PC-3 (cell line): ENCODE results near the gene NTM. TPM values are rescaled to one million over a fixed set of nuclear protein-coding genes. Genes with fewer than 3 reads are reported as not detected.

Experiments used
- ATAC-seq: fragments of 200-7000 bp; cut with Tn5 transposase; 2 replicates; pipeline ENCODE4 v1.9.1; 2020; ENCODE audit warnings: mild to moderate bottlenecking, moderate library complexity
- BruUV-seq: library from RNA; stranded (reverse); fragments of 400-500 nt; replicated peaks from 2 replicates; lab custom pipeline; 2021; lab: Mats Ljungman, UMichigan
- CTCF ChIA-PET: fragments of 300-600 bp; sonication (Branson Sonifier 250); formaldehyde crosslinking; loops from one replicate; lab custom pipeline; 2022; ENCODE audit warnings: antibody characterized with exemption; lab: Charles Lee
- POLR2A ChIA-PET: fragments of 300-600 bp; sonication (Branson Sonifier 250); formaldehyde crosslinking; loops from one replicate; lab custom pipeline; 2022; ENCODE audit warnings: antibody characterized with exemption; ENCODE audit not compliant: unreplicated experiment; lab: Charles Lee
- DNase-seq: peaks from one replicate; pipeline ENCODE4 v3.0.0-alpha.2; 2015
- H2AFZ ChIP-seq: fragments of 300-600 bp; sonication (generic); 2 replicates; pipeline ENCODE4 v1.6.0; 2016; ENCODE audit warnings: antibody characterized with exemption, low read length
- H3F3A ChIP-seq: fragments of 300-600 bp; sonication (generic); one replicate; pipeline ENCODE4 v1.6.0; 2017; ENCODE audit warnings: antibody characterized with exemption, low read length, control low read depth, mild to moderate bottlenecking; ENCODE audit not compliant: unreplicated experiment
- H3K27ac ChIP-seq: fragments of 300-600 bp; sonication (generic); 2 replicates; pipeline ENCODE4 v1.5.1; 2016; ENCODE audit warnings: mild to moderate bottlenecking, low read length
- H3K27me3 ChIP-seq: fragments of 300-600 bp; sonication (generic); 2 replicates; pipeline ENCODE4 v1.6.1; 2016; ENCODE audit warnings: low read length, mixed read lengths
- H3K36me3 ChIP-seq: fragments of 300-600 bp; sonication (generic); 2 replicates; pipeline ENCODE4 v1.6.1; 2016; ENCODE audit warnings: low read depth, mixed run types, low read length, mixed read lengths
- H3K4me1 ChIP-seq: fragments of 300-600 bp; sonication (generic); 2 replicates; pipeline ENCODE4 v1.5.1; 2016; ENCODE audit warnings: low read length; ENCODE audit not compliant: insufficient read depth
- H3K4me2 ChIP-seq: fragments of 300-600 bp; sonication (generic); 2 replicates; pipeline ENCODE4 v1.6.0; 2016; ENCODE audit warnings: low read length
- H3K4me3 ChIP-seq: fragments of 300-600 bp; sonication (generic); 2 replicates; pipeline ENCODE4 v1.5.1; 2016; ENCODE audit warnings: mild to moderate bottlenecking, low read length, mixed read lengths
- H3K79me2 ChIP-seq: fragments of 300-600 bp; sonication (generic); 2 replicates; pipeline ENCODE4 v1.6.1; 2017; ENCODE audit warnings: low read length, mixed read lengths
- H3K9ac ChIP-seq: fragments of 300-600 bp; sonication (generic); 2 replicates; pipeline ENCODE4 v1.6.0; 2016; ENCODE audit warnings: mild to moderate bottlenecking, low read length
- H3K9me2 ChIP-seq: fragments of 300-600 bp; sonication (generic); replicated peaks from 2 replicates; pipeline ENCODE4 v1.6.1; 2016; ENCODE audit warnings: mixed run types, low read length, mixed read lengths
- H3K9me3 ChIP-seq: fragments of 300-600 bp; sonication (generic); 2 replicates; pipeline ENCODE4 v1.6.1; 2016; ENCODE audit warnings: low read length, mixed read lengths
- H4K20me1 ChIP-seq: fragments of 300-600 bp; sonication (generic); 2 replicates; pipeline ENCODE4 v1.6.1; 2016; ENCODE audit warnings: low read length, mixed read lengths
- EZH2 ChIP-seq: fragments of 300-600 bp; sonication (generic); IDR thresholded peaks from one replicate; pipeline ENCODE4 v1.6.1; 2017; ENCODE audit warnings: antibody characterized with exemption, mild to moderate bottlenecking, low read length; ENCODE audit not compliant: unreplicated experiment
- EZH2phosphoT487 ChIP-seq: fragments of 300-600 bp; sonication (generic); IDR thresholded peaks from 2 replicates; pipeline ENCODE4 v1.6.1; 2018; ENCODE audit warnings: mild to moderate bottlenecking, antibody characterized with exemption, low read length, borderline replicate concordance
- intact Hi-C: fragments of 100-400 bp; cut with micrococcal nuclease; formaldehyde crosslinking; loops from 2 replicates; pipeline ENCODE4 v1.9.0; 2023
- total RNA-seq: library from RNA; depleted of rRNA; stranded (reverse); fragments of >200 nt; gene quantifications from 2 replicates; pipeline ENCODE4 v1.2.3, GENCODE V29; 2014
- TF ChIP-seq, protein P1 (sequence below): fragments of 300-600 bp; sonication (generic); conservative IDR thresholded peaks from 2 replicates; pipeline ENCODE4 v1.5.1; 2017; ENCODE audit warnings: antibody characterized with exemption, low read depth, mild to moderate bottlenecking, low read length

The NTM gene
- total RNA-seq, 1 experiment from 2014 or later = not detected

- H3K27me3 ChIP-seq = peaks cover 60% of the 10 kb centered on the region
These were observed 293.2 kb downstream of the NTM start for GRCh38 chr11:131663405-131664200.

GRCh38 chr11:131664293-131664692, 293.9 kb downstream of the NTM start:
- no peaks in the 10 kb centered on the region for H3K9me2 ChIP-seq
- no TSS peak for BruUV-seq
- no peak for TF ChIP-seq EZH2phosphoT487
- TF ChIP-seq, protein P1, sequence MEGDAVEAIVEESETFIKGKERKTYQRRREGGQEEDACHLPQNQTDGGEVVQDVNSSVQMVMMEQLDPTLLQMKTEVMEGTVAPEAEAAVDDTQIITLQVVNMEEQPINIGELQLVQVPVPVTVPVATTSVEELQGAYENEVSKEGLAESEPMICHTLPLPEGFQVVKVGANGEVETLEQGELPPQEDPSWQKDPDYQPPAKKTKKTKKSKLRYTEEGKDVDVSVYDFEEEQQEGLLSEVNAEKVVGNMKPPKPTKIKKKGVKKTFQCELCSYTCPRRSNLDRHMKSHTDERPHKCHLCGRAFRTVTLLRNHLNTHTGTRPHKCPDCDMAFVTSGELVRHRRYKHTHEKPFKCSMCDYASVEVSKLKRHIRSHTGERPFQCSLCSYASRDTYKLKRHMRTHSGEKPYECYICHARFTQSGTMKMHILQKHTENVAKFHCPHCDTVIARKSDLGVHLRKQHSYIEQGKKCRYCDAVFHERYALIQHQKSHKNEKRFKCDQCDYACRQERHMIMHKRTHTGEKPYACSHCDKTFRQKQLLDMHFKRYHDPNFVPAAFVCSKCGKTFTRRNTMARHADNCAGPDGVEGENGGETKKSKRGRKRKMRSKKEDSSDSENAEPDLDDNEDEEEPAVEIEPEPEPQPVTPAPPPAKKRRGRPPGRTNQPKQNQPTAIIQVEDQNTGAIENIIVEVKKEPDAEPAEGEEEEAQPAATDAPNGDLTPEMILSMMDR = no peak
- ChIA-PET CTCF (no interaction called here), POLR2A (no interaction called here)
- no peak overlapping the region for H3K9ac ChIP-seq
- no peaks in the 10 kb centered on the region for H3F3A ChIP-seq
- H3K79me2 ChIP-seq = no peaks in the 10 kb centered on the region
- peaks cover 53% of the 10 kb centered on the region for H3K27me3 ChIP-seq
- H3K4me3 ChIP-seq = no peak overlapping the region
- H3K4me1 ChIP-seq = no peaks in the 10 kb centered on the region
- no peak overlapping the region for H3K4me2 ChIP-seq
- DNase-seq (no peak), ATAC-seq (no peak)
- intact Hi-C loops = no loop called here
- no peak overlapping the region for H3K27ac ChIP-seq
- no peak overlapping the region for H2AFZ ChIP-seq
- no peaks in the 10 kb centered on the region for H3K36me3 ChIP-seq
- no peaks in the 10 kb centered on the region for H4K20me1 ChIP-seq
- H3K9me3 ChIP-seq = no peaks in the 10 kb centered on the region

More at GRCh38 chr11:131663405-131664200, 293.2 kb downstream of the NTM start:
- no peak for DNase-seq
- Histone ChIP-seq H3K9ac (no peak overlapping the region), H3K9me3 (no peaks in the 10 kb centered on the region), H4K20me1 (no peaks in the 10 kb centered on the region), H3K4me2 (no peak overlapping the region), H3K4me1 (no peaks in the 10 kb centered on the region), H3K79me2 (no peaks in the 10 kb centered on the region), H3K4me3 (no peak overlapping the region), H3K27ac (no peak overlapping the region), H3F3A (no peaks in the 10 kb centered on the region), H2AFZ (no peak overlapping the region), H3K9me2 (no peaks in the 10 kb centered on the region), H3K36me3 (no peaks in the 10 kb centered on the region)
- BruUV-seq = no TSS peak
- CTCF ChIA-PET = no interaction called here
- ATAC-seq = no peak
- POLR2A ChIA-PET = no interaction called here
- TF ChIP-seq, protein P1 = no peak
- TF ChIP-seq EZH2 = no peak
- TF ChIP-seq EZH2phosphoT487 = no peak
- intact Hi-C loops = no loop called here

GRCh38 chr11:131664816-131665215, 294.4 kb downstream of the NTM start:
- Histone ChIP-seq H3K9ac (no peak overlapping the region), H3K79me2 (no peaks in the 10 kb centered on the region), H3K27me3 (peaks cover 48% of the 10 kb centered on the region), H3K27ac (no peak overlapping the region), H3K9me2 (no peaks in the 10 kb centered on the region), H3K9me3 (no peaks in the 10 kb centered on the region), H3K4me1 (no peaks in the 10 kb centered on the region), H3K36me3 (no peaks in the 10 kb centered on the region), H3F3A (no peaks in the 10 kb centered on the region), H3K4me2 (no peak overlapping the region), H3K4me3 (no peak overlapping the region), H2AFZ (no peak overlapping the region), H4K20me1 (no peaks in the 10 kb centered on the region)
- intact Hi-C loops = no loop called here
- BruUV-seq = no TSS peak
- CTCF ChIA-PET = no interaction called here
- TF ChIP-seq, protein P1 = no peak
- no peak for TF ChIP-seq EZH2
- no peak for TF ChIP-seq EZH2phosphoT487
- ATAC-seq (no peak), DNase-seq (no peak)
- POLR2A ChIA-PET = no interaction called here
